ENCODE data around the gene ADAD2. TPM values are rescaled to one million over a fixed set of nuclear protein-coding genes. Genes with fewer than 3 reads are reported as not detected.

The ADAD2 gene
- polyA plus RNA-seq, 1 experiment, result not detected

DNA sequence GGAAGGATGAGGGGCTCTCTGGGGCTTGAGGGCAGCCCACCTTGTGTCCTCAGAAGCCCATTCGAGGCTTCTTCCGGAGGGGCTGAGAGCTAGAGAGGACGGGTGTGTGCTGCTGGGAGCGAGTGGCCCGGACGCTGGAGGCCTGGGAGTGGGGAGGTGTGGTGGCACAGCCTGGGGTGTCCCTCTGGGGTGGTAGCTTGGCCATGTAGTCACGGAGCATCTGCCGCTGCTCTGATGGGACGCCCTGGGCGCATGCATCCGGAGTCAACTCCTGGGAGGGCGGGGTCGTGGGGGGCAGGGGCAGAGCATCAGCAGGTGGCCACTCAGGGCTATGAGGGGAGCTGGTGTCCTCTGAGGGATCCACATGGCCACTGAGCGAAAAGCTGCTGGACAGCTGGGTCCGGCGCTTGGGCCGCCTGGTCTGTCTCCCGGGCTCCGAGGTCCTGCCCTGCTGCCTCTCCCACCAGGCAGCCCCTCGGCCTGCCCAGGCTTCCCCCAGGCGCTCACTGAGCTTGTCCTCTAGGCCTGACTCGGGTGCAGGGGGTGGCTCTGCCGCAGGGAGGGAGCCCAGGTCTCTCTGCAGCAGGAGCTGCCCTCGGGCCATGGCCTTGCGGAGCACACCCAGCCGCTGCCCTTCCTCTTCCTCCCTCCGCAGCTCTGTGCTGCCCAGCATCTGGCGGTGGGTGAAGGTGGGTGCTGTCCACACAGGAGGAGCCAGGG, 11.9 kb upstream of the ADAD2 start:
- no peak overlapping the region for H3K4me3 ChIP-seq (ENCODE audit: low read depth, low read length)
- DNase-seq (ENCODE audit: low read depth), result no peak
- H3K27me3 ChIP-seq (ENCODE audit: control insufficient read depth, insufficient read depth, low read length), result no peaks in the 10 kb centered on the region
- CTCF ChIA-PET, result interaction anchor here (0.6 to 4.8 kb wide), 5 partner anchors 7 to 197 kb away, joined by 3 to 42 read pairs (median 3); partner anchors contain the start of gene TAF1C
- POLR2A ChIA-PET, result no interaction called here
- peaks cover 32% of the 10 kb centered on the region for H3K36me3 ChIP-seq (ENCODE audit: control insufficient read depth, insufficient read depth, low read length)
- no peak for TF ChIP-seq CTCF (IDR thresholded peaks at IDR 0.05; ENCODE audit: insufficient read depth, low read depth, low read length)

DNA sequence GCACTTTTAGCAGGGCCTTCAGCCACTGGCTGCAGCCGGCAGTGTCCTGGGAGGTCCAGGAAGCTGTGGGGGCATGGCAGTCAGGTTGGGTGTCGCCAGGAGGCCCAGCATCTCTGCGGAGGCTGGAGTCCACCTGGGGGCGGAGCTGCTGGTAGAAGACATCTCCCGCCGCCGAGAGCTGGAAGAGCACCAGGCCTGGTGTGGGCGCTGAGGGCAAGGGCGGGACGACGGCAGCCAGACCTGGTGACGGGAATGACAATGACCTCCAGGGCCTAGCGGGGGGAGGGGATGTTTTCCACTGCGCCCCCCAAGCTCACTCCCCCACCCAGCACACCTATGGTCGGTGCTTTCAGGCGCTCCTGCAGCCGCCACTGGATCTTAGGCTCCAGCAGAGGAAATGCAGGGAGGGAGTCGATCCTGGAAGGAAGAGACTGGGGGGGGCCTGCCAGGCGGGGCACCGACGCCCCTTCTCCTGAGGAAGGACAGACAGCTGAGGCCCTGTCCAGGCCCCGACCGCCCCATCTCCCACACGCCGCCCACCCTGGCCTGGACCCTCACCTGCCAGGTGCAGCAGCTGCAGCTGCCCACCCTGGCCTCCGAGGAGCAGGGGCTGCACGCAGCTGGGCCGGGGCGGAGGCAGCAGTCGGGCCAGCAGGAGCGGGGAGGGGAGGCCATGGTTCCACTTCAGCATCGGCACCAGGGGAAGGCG, 11.2 kb upstream of the ADAD2 start:
- no peak for DNase-seq (ENCODE audit: low read depth)
- peaks cover 36% of the 10 kb centered on the region for H3K36me3 ChIP-seq (ENCODE audit: control insufficient read depth, insufficient read depth, low read length)
- H3K4me3 ChIP-seq (ENCODE audit: low read depth, low read length), result no peak overlapping the region
- no peak for TF ChIP-seq CTCF (IDR thresholded peaks at IDR 0.05; ENCODE audit: insufficient read depth, low read depth, low read length)
- ChIA-PET CTCF (interaction anchor here (1.3 kb wide), 1 partner anchor 97 kb away, joined by 3 read pairs; no protein-coding TSS in a partner anchor), POLR2A (no interaction called here)
- H3K27me3 ChIP-seq (ENCODE audit: control insufficient read depth, insufficient read depth, low read length), result no peaks in the 10 kb centered on the region

GRCh38 chr16:84180519-84181140, 10.3 kb upstream of the ADAD2 start:
- Histone ChIP-seq H3K4me3 (ENCODE audit: low read depth, low read length) (no peak overlapping the region), H3K36me3 (ENCODE audit: control insufficient read depth, insufficient read depth, low read length) (peaks cover 39% of the 10 kb centered on the region), H3K27me3 (ENCODE audit: control insufficient read depth, insufficient read depth, low read length) (no peaks in the 10 kb centered on the region)
- ChIA-PET CTCF (interaction anchor here (1.3 kb wide), 1 partner anchor 98 kb away, joined by 3 read pairs; no protein-coding TSS in a partner anchor), POLR2A (no interaction called here)
- no peak for DNase-seq (ENCODE audit: low read depth)
- no peak for TF ChIP-seq CTCF (IDR thresholded peaks at IDR 0.05; ENCODE audit: insufficient read depth, low read depth, low read length)

GRCh38 chr16:84181144-84181915, 9.6 kb upstream of the ADAD2 start:
- DNase-seq (ENCODE audit: low read depth), result no peak
- H3K36me3 ChIP-seq (ENCODE audit: control insufficient read depth, insufficient read depth, low read length), result peaks cover 39% of the 10 kb centered on the region
- H3K27me3 ChIP-seq (ENCODE audit: control insufficient read depth, insufficient read depth, low read length), result no peaks in the 10 kb centered on the region
- CTCF ChIA-PET, result no interaction called here
- no peak for TF ChIP-seq CTCF (IDR thresholded peaks at IDR 0.05; ENCODE audit: insufficient read depth, low read depth, low read length)
- POLR2A ChIA-PET, result no interaction called here
- no peak overlapping the region for H3K4me3 ChIP-seq (ENCODE audit: low read depth, low read length)
